A549 treated with Hydrocortisone at 1 μM for 4 hours (cell line): ENCODE measurements around the gene SLC30A1. TPM values are rescaled to one million over a fixed set of nuclear protein-coding genes. Genes with fewer than 3 reads are reported as not detected.

Experiments
- total RNA-seq: library from RNA; stranded (reverse); fragments of 200-300 nt; extraction: Qiagen RNA extraction; gene quantifications from 5 replicates; pipeline ENCODE4 v1.2.3, GENCODE V29; 2022

SLC30A1 gene
- 18.5 to 23.5 TPM (median 20.8 TPM) in 5 replicates for total RNA-seq

GRCh38 chr1:211578640-211579439 is at the start of gene SLC30A1:
Gene SLC30A1 (minus strand): TSS chr1:211579161. CDS start chr1:211578612, 549 bp downstream.

Other genes with a start within 250 kb of the SLC30A1 start
- not detected in 5 replicates for gene RD3, start 87.0 kb downstream of the SLC30A1 start, total RNA-seq
- gene NEK2, start 96.5 kb upstream of the SLC30A1 start, total RNA-seq: 33.4 to 49.9 TPM (median 40.4 TPM) in 5 replicates